HG02759 (cell line): ENCODE data around the gene RAPGEF2.
"Not testable (repeated sequence)": the region's sequence is repeated elsewhere in the genome, so short reads cannot be mapped to it uniquely, and the experiment has no call there.

Experiments
- ATAC-seq: cut with Tn5 transposase; IDR thresholded peaks from one replicate; pipeline ENCODE4 v1.9.1; 2021; ENCODE audit warnings: mild to moderate bottlenecking, moderate library complexity; ENCODE audit not compliant: unreplicated experiment

Gene RAPGEF2, protein sequence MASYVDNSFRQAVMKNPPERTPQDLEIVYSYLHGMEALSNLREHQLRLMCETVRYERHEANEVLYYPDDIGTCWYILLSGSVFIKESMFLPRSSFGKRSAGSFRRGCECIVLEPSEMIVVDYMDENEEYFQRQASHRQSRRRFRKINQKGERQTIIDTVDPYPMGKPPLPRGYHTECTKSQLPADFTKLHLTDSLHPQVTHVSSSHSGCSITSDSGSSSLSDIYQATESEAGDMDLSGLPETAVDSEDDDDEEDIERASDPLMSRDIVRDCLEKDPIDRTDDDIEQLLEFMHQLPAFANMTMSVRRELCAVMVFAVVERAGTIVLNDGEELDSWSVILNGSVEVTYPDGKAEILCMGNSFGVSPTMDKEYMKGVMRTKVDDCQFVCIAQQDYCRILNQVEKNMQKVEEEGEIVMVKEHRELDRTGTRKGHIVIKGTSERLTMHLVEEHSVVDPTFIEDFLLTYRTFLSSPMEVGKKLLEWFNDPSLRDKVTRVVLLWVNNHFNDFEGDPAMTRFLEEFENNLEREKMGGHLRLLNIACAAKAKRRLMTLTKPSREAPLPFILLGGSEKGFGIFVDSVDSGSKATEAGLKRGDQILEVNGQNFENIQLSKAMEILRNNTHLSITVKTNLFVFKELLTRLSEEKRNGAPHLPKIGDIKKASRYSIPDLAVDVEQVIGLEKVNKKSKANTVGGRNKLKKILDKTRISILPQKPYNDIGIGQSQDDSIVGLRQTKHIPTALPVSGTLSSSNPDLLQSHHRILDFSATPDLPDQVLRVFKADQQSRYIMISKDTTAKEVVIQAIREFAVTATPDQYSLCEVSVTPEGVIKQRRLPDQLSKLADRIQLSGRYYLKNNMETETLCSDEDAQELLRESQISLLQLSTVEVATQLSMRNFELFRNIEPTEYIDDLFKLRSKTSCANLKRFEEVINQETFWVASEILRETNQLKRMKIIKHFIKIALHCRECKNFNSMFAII (N-terminal part only)

GRCh38 chr4:159102622-159103383 is at the start of gene RAPGEF2:
TSS of gene RAPGEF2 (plus strand) at chr4:159103079. CDS start at chr4:159104163, 1,084 bp downstream.
- ATAC-seq: peak; percentile 86

DNA sequence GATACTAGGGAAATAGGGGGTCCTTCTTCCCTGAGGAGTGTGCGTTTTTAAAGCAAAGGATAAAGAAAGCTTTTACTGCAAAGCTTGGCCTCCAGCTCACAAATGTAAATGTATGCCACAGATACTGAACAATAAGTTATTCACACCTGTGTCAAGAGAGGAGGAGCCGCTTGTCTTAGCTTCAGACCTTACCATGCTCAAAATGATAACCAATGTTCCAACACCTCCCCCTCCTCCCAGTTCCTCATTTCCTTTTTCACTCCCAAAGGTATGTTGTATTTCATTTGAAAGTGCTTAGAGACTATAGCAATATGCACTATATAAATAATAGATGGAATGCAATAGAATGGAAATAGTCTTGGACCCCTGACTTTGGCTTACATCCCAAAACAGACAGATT is 47.0 kb upstream of the RAPGEF2 start:
- no peak for ATAC-seq

- ATAC-seq: no peak
These were observed 42.7 kb upstream of the RAPGEF2 start for GRCh38 chr4:159060161-159060560.

GRCh38 chr4:159062381-159062780 is 40.5 kb upstream of the RAPGEF2 start:
- no peak for ATAC-seq

DNA sequence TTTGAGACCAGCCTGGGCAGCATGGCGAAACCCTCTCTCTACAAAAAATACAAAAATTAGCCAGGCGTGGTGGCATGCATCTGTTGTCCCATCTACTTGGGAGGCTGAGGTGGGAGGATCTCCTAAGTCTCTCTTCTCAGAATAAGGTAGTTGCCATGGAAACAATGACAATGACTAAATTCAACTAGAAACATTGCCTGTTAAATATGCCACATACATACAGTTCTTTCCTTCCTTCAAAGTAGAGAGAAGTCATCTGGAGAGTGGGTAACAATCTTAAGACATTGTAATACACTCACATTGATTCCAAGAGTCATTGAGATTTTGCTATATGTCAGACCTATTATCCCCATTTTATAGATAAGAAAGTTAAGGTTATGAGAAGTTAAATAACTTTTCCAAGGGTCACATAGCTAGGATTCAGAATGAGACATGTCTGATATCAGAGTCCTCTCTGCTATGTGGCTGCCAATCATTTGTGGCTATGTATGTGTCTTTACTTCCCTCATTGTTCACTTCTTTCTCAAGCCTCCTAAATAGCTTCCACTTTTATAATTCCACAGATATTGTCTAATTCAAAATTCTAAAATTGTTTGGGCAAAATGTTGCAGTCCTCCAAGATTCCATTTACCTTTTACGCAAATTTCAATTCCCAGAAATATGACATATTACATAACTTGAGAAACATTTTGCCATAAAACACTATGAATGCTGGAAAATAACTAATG is 37.2 kb upstream of the RAPGEF2 start:
- no peak for ATAC-seq

DNA sequence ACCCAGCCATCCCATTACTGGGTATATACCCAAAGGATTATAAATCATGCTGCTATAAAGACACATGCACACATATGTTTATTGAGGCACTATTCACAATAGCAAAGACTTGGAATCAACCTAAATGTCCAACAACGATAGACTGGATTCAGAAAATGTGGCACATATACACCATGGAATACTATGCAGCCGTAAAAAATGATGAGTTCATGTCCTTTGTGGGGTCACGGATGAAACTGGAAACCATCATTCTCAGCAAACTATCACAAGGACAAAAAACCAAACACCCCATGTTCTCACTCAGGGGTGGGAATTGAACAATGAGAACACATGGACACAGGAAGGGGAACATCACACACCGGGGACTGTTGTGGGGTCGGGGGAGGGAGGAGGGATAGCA is 34.7 kb upstream of the RAPGEF2 start:
- ATAC-seq: not testable (repeated sequence)

DNA sequence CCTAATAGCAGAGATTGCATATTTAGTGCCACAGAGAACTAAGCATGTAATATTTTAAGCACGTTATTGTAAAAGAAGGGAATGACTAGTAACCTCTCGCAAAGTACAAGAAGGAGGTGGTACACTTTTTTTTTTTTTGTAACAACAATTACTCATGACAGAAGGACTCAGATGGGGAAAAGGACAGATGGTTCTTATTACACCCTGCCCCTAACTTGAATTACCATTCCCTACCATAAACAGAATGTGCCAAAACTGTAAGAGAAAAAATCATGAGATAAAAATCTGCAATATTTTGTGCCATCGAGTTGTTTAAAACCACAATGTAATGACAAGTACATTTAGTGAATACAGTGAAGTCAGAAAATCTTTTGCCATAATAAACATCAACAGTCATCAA is 33.0 kb upstream of the RAPGEF2 start:
- ATAC-seq: no peak

GRCh38 chr4:159070742-159071141 is 32.1 kb upstream of the RAPGEF2 start:
- no peak for ATAC-seq

GRCh38 chr4:159071178-159071968 is 31.5 kb upstream of the RAPGEF2 start:
- ATAC-seq: no peak

- ATAC-seq: no peak
These were observed 30.7 kb upstream of the RAPGEF2 start for GRCh38 chr4:159071969-159072765.

GRCh38 chr4:159075531-159075932 is 27.3 kb upstream of the RAPGEF2 start:
- ATAC-seq: no peak

DNA sequence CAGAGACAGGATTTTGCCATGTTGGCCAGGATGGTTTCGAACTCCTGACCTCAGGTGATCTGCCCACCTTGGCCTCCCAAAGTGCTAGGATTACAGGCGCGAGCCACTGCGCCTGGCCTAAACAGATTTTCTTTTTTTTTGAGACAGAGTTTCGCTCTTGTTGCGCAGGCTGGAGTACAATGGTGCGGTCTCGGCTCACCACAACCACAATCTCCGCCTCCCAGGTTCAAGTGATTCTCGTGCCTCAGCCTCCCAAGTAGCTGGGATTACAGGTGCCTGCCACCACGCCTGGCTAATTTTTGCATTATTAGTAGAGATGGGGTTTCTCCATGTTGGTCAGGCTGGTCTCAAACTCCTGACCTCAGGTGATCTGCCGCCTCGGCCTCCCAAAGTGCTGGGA is 25.9 kb upstream of the RAPGEF2 start:
- ATAC-seq: not testable (repeated sequence)

- peak; percentile 88 for ATAC-seq
These were observed 25.0 kb upstream of the RAPGEF2 start for GRCh38 chr4:159077702-159078495.

DNA sequence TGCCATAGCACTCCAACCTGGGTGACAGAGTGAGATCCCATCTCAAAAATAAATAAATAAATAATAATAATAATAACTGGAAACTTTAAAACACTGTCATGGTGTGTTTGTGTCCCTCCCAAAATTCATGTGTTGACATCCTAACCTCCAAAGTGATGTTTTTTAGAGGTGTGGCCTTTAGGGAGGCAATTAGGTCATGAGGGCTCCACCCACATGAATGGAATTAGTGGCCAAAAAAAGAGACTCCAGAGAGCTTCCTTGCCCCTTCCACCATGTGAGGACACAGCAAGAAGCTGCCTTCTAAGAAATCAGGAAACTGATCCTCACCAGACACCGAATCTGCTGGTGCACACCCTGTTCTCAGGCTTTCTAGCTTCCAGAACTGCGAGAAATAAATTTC is 23.8 kb upstream of the RAPGEF2 start:
- ATAC-seq: no peak

- no peak for ATAC-seq
These were observed 16.3 kb upstream of the RAPGEF2 start for GRCh38 chr4:159086606-159087005.

DNA sequence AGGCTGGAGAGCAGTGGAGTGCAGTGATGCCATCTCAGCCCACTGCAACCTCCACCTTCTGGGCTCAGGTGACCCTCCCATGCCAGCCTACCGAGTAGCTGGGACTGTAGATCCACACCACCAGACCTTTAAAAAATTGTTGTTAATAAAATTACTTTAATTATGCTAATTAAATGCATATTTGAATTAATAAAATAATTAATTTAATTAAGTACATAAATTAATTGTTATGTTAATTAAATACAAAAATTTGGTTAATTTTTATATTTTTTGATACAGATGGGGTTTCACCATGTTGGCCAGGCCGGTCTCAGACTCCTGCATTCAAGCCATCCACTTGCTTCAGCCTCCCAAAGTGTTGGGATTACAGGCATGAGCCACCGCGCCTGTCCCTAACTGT is 12.6 kb upstream of the RAPGEF2 start:
- no peak for ATAC-seq

- ATAC-seq: not testable (repeated sequence)
These were observed 8.7 kb upstream of the RAPGEF2 start for GRCh38 chr4:159094156-159094555.

GRCh38 chr4:159096434-159096833 is 6.4 kb upstream of the RAPGEF2 start:
- no peak for ATAC-seq
